Activated CD4-positive, alpha-beta T cell treated with anti-CD3 and anti-CD28 coated beads for 36 hours (primary cell): ENCODE results near the gene CD3D. TPM values are rescaled to one million over a fixed set of nuclear protein-coding genes. Genes with fewer than 3 reads are reported as not detected.

Experiments used
- ATAC-seq: fragments of 200-7000 bp; cut with Tn5 transposase; one replicate; pipeline ENCODE4 v1.10.0; 2021; ENCODE audit warnings: mild to moderate bottlenecking, moderate library complexity
- CTCF ChIA-PET: fragments of 350-600 bp; sonication (Branson Sonifier 250); formaldehyde crosslinking; loops from one replicate; lab custom pipeline; 2021; ENCODE audit warnings: antibody characterized with exemption; lab: Charles Lee
- POLR2A ChIA-PET: fragments of 350-600 bp; sonication (Branson Sonifier 250); formaldehyde crosslinking; loops from one replicate; lab custom pipeline; 2021; ENCODE audit warnings: antibody characterized with exemption, inconsistent platforms; lab: Charles Lee
- DNase-seq: peaks from one replicate; pipeline ENCODE4 v3.0.0-alpha.2; 2020
- H3K27ac Mint-ChIP-seq: one replicate; pipeline ENCODE4 v1.8.0; 2021; ENCODE audit warnings: mixed read lengths
- H3K27me3 Mint-ChIP-seq: one replicate; pipeline ENCODE4 v1.8.0; 2021; ENCODE audit warnings: mixed read lengths
- H3K36me3 Mint-ChIP-seq: one replicate; pipeline ENCODE4 v1.8.0; 2021; ENCODE audit warnings: low read depth, mixed read lengths
- H3K4me1 Mint-ChIP-seq: one replicate; pipeline ENCODE4 v1.8.0; 2021; ENCODE audit warnings: mixed read lengths
- H3K4me3 Mint-ChIP-seq: one replicate; pipeline ENCODE4 v1.8.0; 2021; ENCODE audit warnings: mild to moderate bottlenecking, moderate library complexity, mixed read lengths
- H3K9me3 Mint-ChIP-seq: one replicate; pipeline ENCODE4 v1.8.0; 2021; ENCODE audit warnings: low read depth, mixed read lengths
- intact Hi-C, 2 experiments: fragments of 100-400 bp; cut with DNase I in 1 of 2; cut with micrococcal nuclease in 1 of 2; formaldehyde crosslinking; loops; one replicate each; pipeline versions ENCODE4 v1.14.2 to v1.15.1; 2022 to 2024; cut with DNase I, micrococcal nuclease
- total RNA-seq, 2 experiments: library from RNA; stranded (reverse); gene quantifications; one replicate each; pipeline ENCODE4 v1.2.3, GENCODE V29; 2021

The CD3D gene
- total RNA-seq, 2 experiments from 2014 or later: 305 to 331 TPM

GRCh38 chr11:118289401-118289800, 53.1 kb downstream of the CD3D start:
- Mint-ChIP-seq H3K4me1 (peaks cover 26% of the 10 kb centered on the region), H3K36me3 (no peaks in the 10 kb centered on the region), H3K27ac (no peak overlapping the region), H3K27me3 (no peaks in the 10 kb centered on the region), H3K9me3 (peaks cover 2% of the 10 kb centered on the region), H3K4me3 (no peak overlapping the region)
- intact Hi-C loops: no loop called here
- ATAC-seq (no peak), DNase-seq (no peak)
- POLR2A ChIA-PET: interaction anchor here (0.7 kb wide), 2 partner anchors 288 to 499 kb away, joined by 3 to 5 read pairs; no protein-coding TSS in a partner anchor
- CTCF ChIA-PET: interaction anchor here (0.5 to 3.6 kb wide), 13 partner anchors 10 to 287 kb away, joined by 3 to 14 read pairs (median 4); no protein-coding TSS in a partner anchor

Other genes starting within 250 kb of the CD3D start
- gene SCN4B, start 189.9 kb downstream of the CD3D start, total RNA-seq: under 1 TPM; 0.26 to 0.27 TPM
- gene SCN2B, start 166.1 kb downstream of the CD3D start, total RNA-seq: not detected
- gene JAML, start 117.7 kb downstream of the CD3D start, total RNA-seq: 100 to 1,000 TPM; 168 to 193 TPM
- gene MPZL3, start 90.3 kb downstream of the CD3D start, total RNA-seq: 10 to 100 TPM; 45.9 to 53.2 TPM
- gene MPZL2, start 78.4 kb downstream of the CD3D start, total RNA-seq: 10 to 100 TPM; 26.7 to 30.1 TPM
- 100 to 1,000 TPM; 400 to 530 TPM for gene CD3E, start 38.0 kb downstream of the CD3D start, total RNA-seq
- 100 to 1,000 TPM; 141 to 146 TPM for gene CD3G, start 1.6 kb upstream of the CD3D start, total RNA-seq
- gene UBE4A, start 16.9 kb upstream of the CD3D start, total RNA-seq: 10 to 100 TPM; 44.2 to 50.7 TPM
- gene ATP5MG, start 58.9 kb upstream of the CD3D start, total RNA-seq: 100 to 1,000 TPM; 136 to 229 TPM
- gene KMT2A, start 93.8 kb upstream of the CD3D start, total RNA-seq: 10 to 100 TPM; 64.1 to 67.1 TPM
- under 1 TPM; 0.21 to 0.59 TPM for gene TTC36, start 184.8 kb upstream of the CD3D start, total RNA-seq
- gene TMEM25, start 188.5 kb upstream of the CD3D start, total RNA-seq: 10 to 100 TPM; 12.2 to 17.4 TPM
- gene IFT46, start 223.2 kb upstream of the CD3D start, total RNA-seq: 10 to 100 TPM; 18.7 to 25.4 TPM
- 100 to 1,000 TPM; 148 to 154 TPM for gene ARCN1, start 229.7 kb upstream of the CD3D start, total RNA-seq